IMR-90 (cell line): ENCODE results near the gene EHMT1. TPM values are rescaled to one million over a fixed set of nuclear protein-coding genes. Genes with fewer than 3 reads are reported as not detected.

ENCODE experiments used
- ATAC-seq: fragments of 200-7000 bp; cut with Tn5 transposase; 2 replicates; pipeline ENCODE4 v1.9.1; 2020; ENCODE audit warnings: low read depth, mild to moderate bottlenecking, moderate library complexity
- BruUV-seq: library from RNA; stranded (reverse); fragments of 400-500 nt; replicated peaks from 2 replicates; lab custom pipeline; 2021; lab: Mats Ljungman, UMichigan
- CTCF ChIA-PET: fragments of 300-600 bp; formaldehyde crosslinking; extraction: SDS; loops from one replicate; lab custom pipeline; 2021; ENCODE audit warnings: antibody characterized with exemption; lab: Yijun Ruan, JAX
- POLR2A ChIA-PET: fragments of 300-600 bp; sonication (Branson Sonifier 250); formaldehyde crosslinking; loops from one replicate; lab custom pipeline; 2022; ENCODE audit warnings: antibody characterized with exemption; ENCODE audit not compliant: unreplicated experiment; lab: Charles Lee
- DNase-seq: peaks from one replicate; pipeline ENCODE4 v3.0.0; 2013
- H2AFZ ChIP-seq: replicated peaks from 2 replicates; pipeline ENCODE3; 2013; ENCODE audit warnings: low read length, mild to moderate bottlenecking; ENCODE audit not compliant: poor library complexity
- H2AK5ac ChIP-seq: 2 replicates; pipeline ENCODE4 v1.6.1; 2013; ENCODE audit warnings: low read depth, low read length, inconsistent platforms
- H2AK9ac ChIP-seq: replicated peaks from 2 replicates; pipeline ENCODE3; 2013; ENCODE audit warnings: mild to moderate bottlenecking, low read depth, low read length, moderate library complexity; ENCODE audit not compliant: poor library complexity
- H2BK120ac ChIP-seq: 2 replicates; pipeline ENCODE4 v1.6.1; 2013; ENCODE audit warnings: low read depth, low read length, inconsistent platforms
- H2BK15ac ChIP-seq: 3 replicates; pipeline ENCODE4 v1.6.1; 2013; ENCODE audit warnings: low read depth, low read length, inconsistent platforms
- H2BK20ac ChIP-seq: 2 replicates; pipeline ENCODE4 v1.6.1; 2013; ENCODE audit warnings: low read depth, mild to moderate bottlenecking, inconsistent platforms, low read length, moderate library complexity
- H2BK5ac ChIP-seq: 2 replicates; pipeline ENCODE4 v1.6.1; 2013; ENCODE audit warnings: mild to moderate bottlenecking, low read depth, low read length, inconsistent platforms; ENCODE audit not compliant: poor library complexity, severe bottlenecking
- H3K14ac ChIP-seq: replicated peaks from 2 replicates; pipeline ENCODE4 v1.6.1; 2013; ENCODE audit warnings: low read depth, low read length, inconsistent platforms
- H3K18ac ChIP-seq: 2 replicates; pipeline ENCODE4 v1.6.1; 2013; ENCODE audit warnings: low read depth, low read length, control low read depth
- H3K23ac ChIP-seq: 2 replicates; pipeline ENCODE4 v1.6.1; 2013; ENCODE audit warnings: low read depth, low read length, inconsistent platforms
- H3K27ac ChIP-seq: 2 replicates; pipeline ENCODE4 v1.5.1; 2013; ENCODE audit warnings: mild to moderate bottlenecking, control low read depth, low read length; ENCODE audit not compliant: insufficient read depth
- H3K27me3 ChIP-seq: 2 replicates; pipeline ENCODE4 v1.6.1; 2013; ENCODE audit warnings: low read length; ENCODE audit not compliant: control insufficient read depth, insufficient read depth
- H3K36me3 ChIP-seq: 2 replicates; pipeline ENCODE4 v1.6.1; 2013; ENCODE audit warnings: low read length, mixed read lengths; ENCODE audit not compliant: control insufficient read depth, insufficient read depth
- H3K4ac ChIP-seq: 2 replicates; pipeline ENCODE4 v1.6.1; 2013; ENCODE audit warnings: low read depth, low read length, inconsistent platforms
- H3K4me1 ChIP-seq: 2 replicates; pipeline ENCODE4 v1.6.1; 2013; ENCODE audit warnings: low read length, mixed read lengths; ENCODE audit not compliant: control insufficient read depth, insufficient read depth
- H3K4me2 ChIP-seq: 2 replicates; pipeline ENCODE4 v1.6.1; 2013; ENCODE audit warnings: low read depth, mild to moderate bottlenecking, control low read depth, low read length, moderate library complexity
- H3K4me3 ChIP-seq: 2 replicates; pipeline ENCODE4 v1.5.1; 2013; ENCODE audit warnings: low read depth, mild to moderate bottlenecking, control low read depth, low read length, moderate library complexity; ENCODE audit not compliant: insufficient read depth
- H3K56ac ChIP-seq: 2 replicates; pipeline ENCODE4 v1.6.1; 2013; ENCODE audit warnings: low read length, inconsistent platforms; ENCODE audit not compliant: insufficient read depth; ENCODE audit errors: extremely low read depth
- H3K79me1 ChIP-seq, 2 experiments: 2 replicates each; pipeline ENCODE4 v1.6.1; 2013; ENCODE audit warnings: low read length in 2 of 2, inconsistent platforms in 1 of 2, low read depth in 1 of 2
- H3K9ac ChIP-seq: 2 replicates; pipeline ENCODE4 v1.6.1; 2013; ENCODE audit warnings: low read depth, low read length, control low read depth
- H3K9me1 ChIP-seq: 2 replicates; pipeline ENCODE4 v1.6.1; 2013; ENCODE audit warnings: low read length, inconsistent platforms; ENCODE audit not compliant: insufficient read depth
- H3K9me3 ChIP-seq: 2 replicates; pipeline ENCODE4 v1.6.1; 2013; ENCODE audit warnings: low read length; ENCODE audit not compliant: control insufficient read depth, insufficient read depth
- H4K20me1 ChIP-seq: 2 replicates; pipeline ENCODE4 v1.6.1; 2013; ENCODE audit warnings: low read length, inconsistent platforms; ENCODE audit not compliant: insufficient read depth
- H4K5ac ChIP-seq: 2 replicates; pipeline ENCODE4 v1.6.1; 2013; ENCODE audit warnings: mild to moderate bottlenecking, low read depth, low read length, control low read depth
- H4K8ac ChIP-seq, 2 experiments: 2 replicates each; pipeline ENCODE4 v1.6.1; 2013; ENCODE audit warnings: low read depth in 2 of 2, low read length in 2 of 2, control low read depth in 1 of 2, inconsistent platforms in 1 of 2
- H4K91ac ChIP-seq: 2 replicates; pipeline ENCODE4 v1.6.1; 2013; ENCODE audit warnings: low read depth, low read length, inconsistent platforms; ENCODE audit not compliant: insufficient read depth
- BHLHE40 ChIP-seq: fragments of 150-350 bp; IDR thresholded peaks from 2 replicates; pipeline ENCODE4 v1.6.1; 2016; ENCODE audit warnings: mild to moderate bottlenecking, low read depth, low read length
- WGBS, 2 experiments: methylation state at CpG; one replicate each; pipeline versions ENCODE4 v1.1.5 to v1.1.7; 2013; ENCODE audit warnings: missing lambda C conversion rate in 2 of 2; ENCODE audit not compliant: insufficient read length in 1 of 2; ENCODE audit errors: extremely low coverage in 2 of 2; 5-methylcytosine and 5-hydroxymethylcytosine counted together
- dilution Hi-C: fragments of 300-500 bp; cut with HindIII; formaldehyde crosslinking; loops from one replicate; pipeline ENCODE4 v1.14.3; 2018; ENCODE audit warnings: low sequenced_read_pairs; ENCODE audit not compliant: unreplicated experiment
- in situ Hi-C: fragments of 300-500 bp; cut with MboI; formaldehyde crosslinking; loops from 3 replicates; pipeline ENCODE4 v1.14.3; 2019; ENCODE audit warnings: low sequenced_read_pairs, inconsistent platforms, mixed read lengths
- intact Hi-C: fragments of 100-400 bp; cut with micrococcal nuclease; formaldehyde crosslinking; loops from 2 replicates; pipeline ENCODE4 v1.10.0; 2022
- polyA plus RNA-seq, 3 experiments: library from polyadenylated mRNA; depleted of rRNA; stranded (reverse); fragments of >200 nt; gene quantifications; 2 replicates each; pipeline ENCODE4 v1.2.3, GENCODE V29; 2012; ENCODE audit warnings: low replicate concordance in 1 of 3
- total RNA-seq: library from RNA; depleted of rRNA; stranded (reverse); fragments of >200 nt; gene quantifications from 2 replicates; pipeline ENCODE4 v1.2.3, GENCODE V29; 2012

The EHMT1 gene
- total and polyA plus RNA-seq, 2 of the 4 experiments (the other 2 are of a cell fraction), result 32.8 to 35.1 TPM

GRCh38 chr9:137646341-137646740, 27.5 kb downstream of the EHMT1 start:
- intact Hi-C loops (no loop called here), dilution Hi-C loops (no loop called here), in situ Hi-C loops (no loop called here)
- H3K9me3 ChIP-seq, result no peaks in the 10 kb centered on the region
- no peaks in the 10 kb centered on the region for H3K27me3 ChIP-seq
- H4K5ac ChIP-seq, result no peak overlapping the region
- H3K4me2 ChIP-seq, result no peak overlapping the region
- H3K36me3 ChIP-seq, result peaks cover 6% of the 10 kb centered on the region
- H2AK9ac ChIP-seq, result no peak overlapping the region
- no peak overlapping the region for H3K9ac ChIP-seq
- ChIA-PET CTCF (interaction anchor here (0.7 kb wide), 1 partner anchor 40 kb away, joined by 3 read pairs; no protein-coding TSS in a partner anchor), POLR2A (no interaction called here)
- peaks cover 73% of the 10 kb centered on the region for H4K20me1 ChIP-seq
- 60% methylated on average over 2 of the region's 13 CpGs; no CpG with 5 or more reads in 1 of the 2 experiments for WGBS, 2 experiments
- H3K18ac ChIP-seq, result no peak overlapping the region
- peaks cover 4% of the 10 kb centered on the region; the same call in 1 of the 2 replicates for H3K4me1 ChIP-seq
- H3K79me1 ChIP-seq, result peaks cover 34 to 77% of the 10 kb centered on the region in 2 experiments
- H3K27ac ChIP-seq, result no peak overlapping the region
- H2BK5ac ChIP-seq, result no peak overlapping the region
- H3K4me3 ChIP-seq, result no peak overlapping the region
- no peak overlapping the region for H4K8ac ChIP-seq
- H3K9me1 ChIP-seq, result peaks cover 24% of the 10 kb centered on the region
- H3K56ac ChIP-seq, result no peak overlapping the region
- no peak overlapping the region for H2AK5ac ChIP-seq
- ATAC-seq (no peak), DNase-seq (no peak)
- BruUV-seq, result no TSS peak
- H2BK20ac ChIP-seq, result no peak overlapping the region
- H2BK120ac ChIP-seq, result no peak overlapping the region
- no peak for TF ChIP-seq BHLHE40
- no peak overlapping the region for H2BK15ac ChIP-seq
- no peak overlapping the region for H3K4ac ChIP-seq
- H3K23ac ChIP-seq, result no peak overlapping the region
- H4K91ac ChIP-seq, result no peak overlapping the region
- no peak overlapping the region for H3K14ac ChIP-seq
- H2AFZ ChIP-seq, result no peak overlapping the region
